GM21786 (cell line): ENCODE measurements around the gene SIDT2.
"Not testable (repeated sequence)": the region's sequence is repeated elsewhere in the genome, so short reads cannot be mapped to it uniquely, and the experiment has no call there.

ENCODE experiments used
- ATAC-seq: cut with Tn5 transposase; IDR thresholded peaks from one replicate; pipeline ENCODE4 v1.9.1; 2021; ENCODE audit not compliant: unreplicated experiment

SIDT2 gene

GRCh38 chr11:117178210-117179034 lies at the start of gene SIDT2:
TSS of gene SIDT2 (plus strand) at chr11:117178743. CDS start at chr11:117179264, 521 bp downstream.
- ATAC-seq: peak; percentile 90

GRCh38 chr11:117130396-117130795 lies 48.1 kb upstream of the SIDT2 start:
- ATAC-seq: not testable (repeated sequence)

- no peak for ATAC-seq
Measured at GRCh38 chr11:117130879-117131278, 47.7 kb upstream of the SIDT2 start.

GRCh38 chr11:117134431-117134830 lies 44.1 kb upstream of the SIDT2 start:
- no peak for ATAC-seq

GRCh38 chr11:117134979-117135378 lies 43.6 kb upstream of the SIDT2 start:
- ATAC-seq: not testable (repeated sequence)

- not testable (repeated sequence) for ATAC-seq
Measured at GRCh38 chr11:117137223-117138086, 41.1 kb upstream of the SIDT2 start.

GRCh38 chr11:117143390-117143789 lies 35.2 kb upstream of the SIDT2 start:
- ATAC-seq: no peak

- peak; percentile 91 for ATAC-seq
Measured at GRCh38 chr11:117143871-117144476, 34.6 kb upstream of the SIDT2 start, which contains the start of gene PAFAH1B2. TSS of gene PAFAH1B2 (plus strand) at chr11:117144287. CDS start at chr11:117152448, 8,161 bp downstream.

- peak; percentile 42 for ATAC-seq
Measured at GRCh38 chr11:117144477-117145392, 33.8 kb upstream of the SIDT2 start.

GRCh38 chr11:117145393-117145761 lies 33.2 kb upstream of the SIDT2 start:
- ATAC-seq: no peak

GRCh38 chr11:117146521-117146920 lies 32.0 kb upstream of the SIDT2 start:
- ATAC-seq: no peak

GRCh38 chr11:117152066-117152465 lies 26.5 kb upstream of the SIDT2 start:
- ATAC-seq: no peak

GRCh38 chr11:117154468-117154867 lies 24.1 kb upstream of the SIDT2 start:
- no peak for ATAC-seq

- no peak for ATAC-seq
Measured at GRCh38 chr11:117157507-117157906, 21.0 kb upstream of the SIDT2 start.

- ATAC-seq: no peak
Measured at GRCh38 chr11:117159892-117160291, 18.7 kb upstream of the SIDT2 start.

- ATAC-seq: peak; percentile 47
Measured at GRCh38 chr11:117160826-117161225, 17.7 kb upstream of the SIDT2 start.

GRCh38 chr11:117166491-117166890 lies 12.1 kb upstream of the SIDT2 start:
- ATAC-seq: no peak

- no peak for ATAC-seq
Measured at GRCh38 chr11:117169736-117170135, 8.8 kb upstream of the SIDT2 start.

GRCh38 chr11:117170210-117170609 lies 8.3 kb upstream of the SIDT2 start:
- ATAC-seq: no peak

GRCh38 chr11:117171007-117171403 lies 7.5 kb upstream of the SIDT2 start:
- no peak for ATAC-seq
